Diencephalon (tissue), 1 donor: ENCODE data around the gene CAVIN1. TPM values are rescaled to one million over a fixed set of nuclear protein-coding genes. Genes with fewer than 3 reads are reported as not detected.

Experiments used
- small RNA-seq: library from RNA; depleted of rRNA; stranded (forward); fragments of <200 nt; gene quantifications from one replicate; pipeline ENCODE3, GENCODE V24; 2014
- total RNA-seq: library from RNA; depleted of rRNA; stranded (reverse); fragments of >200 nt; gene quantifications from one replicate; pipeline ENCODE4 v1.2.3, GENCODE V29; 2014

CAVIN1 gene
- total RNA-seq, result 10.6 TPM

DNA sequence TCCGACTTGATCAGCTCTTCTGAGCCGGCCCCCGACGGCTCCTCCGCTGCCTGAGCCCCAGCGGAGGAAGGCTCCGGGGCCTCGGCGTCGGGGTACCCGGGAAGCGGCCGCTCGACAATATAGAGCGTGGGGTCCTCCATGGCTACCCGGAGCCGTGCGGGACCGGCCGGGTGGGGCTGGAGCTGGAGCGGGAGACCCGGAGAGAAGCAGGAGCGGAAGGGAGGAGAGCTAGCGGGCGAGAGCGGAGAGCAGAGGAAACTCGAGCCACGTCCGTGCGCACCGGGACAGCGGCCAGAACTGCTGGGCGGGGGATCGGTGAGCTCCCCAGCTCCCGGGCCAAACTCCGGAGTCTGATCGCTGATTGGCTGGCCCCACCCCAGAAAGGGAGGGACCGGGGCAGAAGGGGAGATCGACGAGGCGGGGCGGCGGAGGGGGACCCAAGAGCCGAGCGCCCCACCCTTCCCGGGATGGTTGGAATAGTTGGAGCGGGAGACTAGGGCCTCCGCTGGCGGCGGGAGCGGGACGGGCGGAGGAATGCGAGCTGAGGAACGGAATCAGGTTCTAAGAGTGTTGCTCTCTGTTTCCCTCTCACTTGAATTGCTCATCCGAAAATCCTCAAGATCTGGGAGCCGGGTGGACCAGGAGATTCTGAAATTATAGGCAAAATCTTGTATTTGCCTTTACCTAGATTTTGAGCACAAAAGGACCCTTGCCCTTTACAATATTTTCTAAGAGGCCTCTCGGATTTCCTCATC is at the start of gene CAVIN1:
TSS of gene CAVIN1 (minus strand) at position 299 of the 755 bp plus-strand sequence. CDS start at position 140, 159 bp downstream.

DNA sequence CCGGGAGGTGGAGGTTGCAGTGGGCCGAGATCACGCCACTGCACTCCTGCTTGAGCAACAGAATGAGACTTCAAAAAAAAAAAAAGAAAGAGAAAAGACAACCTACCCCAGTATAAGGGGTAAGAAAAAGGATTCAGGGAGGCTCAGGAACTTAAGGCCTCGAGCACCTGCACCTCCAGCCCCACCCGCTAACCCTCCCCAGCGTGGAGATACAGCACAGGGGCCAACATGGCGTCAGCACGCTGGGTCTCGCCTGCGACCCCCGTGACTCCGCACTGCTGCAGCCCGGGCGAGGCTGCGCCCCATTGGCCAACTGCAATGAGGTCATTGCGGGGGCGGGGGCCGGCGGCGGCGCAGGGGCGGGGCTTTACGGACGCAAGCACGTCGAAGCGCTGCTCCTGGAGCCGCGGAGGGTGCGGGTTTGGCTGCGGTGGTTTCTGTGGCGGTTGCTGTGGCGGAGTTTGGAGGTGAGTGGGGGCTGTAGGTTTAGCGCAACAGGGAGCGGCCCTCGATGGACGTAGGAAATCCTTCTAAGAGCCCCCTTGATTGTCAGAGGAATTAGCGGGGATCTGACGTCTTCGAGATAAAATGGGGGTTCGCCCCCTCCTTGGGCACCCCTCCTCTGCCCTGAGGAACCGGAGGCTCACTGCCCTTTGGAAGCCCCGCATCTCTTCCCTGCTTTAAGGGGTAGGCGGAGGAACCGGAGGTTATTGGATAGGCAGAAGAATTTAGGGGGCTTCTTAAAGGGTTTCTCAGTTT is 35.6 kb upstream of the CAVIN1 start, which contains the start of gene ATP6V0A1:
TSS of gene ATP6V0A1 (plus strand) at position 382 of the 759 bp plus-strand sequence. CDS start 2,017 bp downstream, outside the sequence.

GRCh38 chr17:42388381-42389134 is 34.5 kb downstream of the CAVIN1 start, which contains the start of gene STAT3:
TSS of gene STAT3 (minus strand) at chr17:42388442. CDS start at chr17:42348516, 39,926 bp downstream.

Small RNA genes within 50 kb of the gene (small RNA-seq; reads per million reads assigned to genes)
- gene RNU7-97P, result not detected

Other genes with a start within 250 kb of the CAVIN1 start
- 1.8 TPM for gene KCNH4, start 242.1 kb downstream of the CAVIN1 start, total RNA-seq
- gene HCRT, start 237.8 kb downstream of the CAVIN1 start, total RNA-seq, result 1.6 TPM
- gene GHDC, start 228.8 kb downstream of the CAVIN1 start, total RNA-seq, result 5.1 TPM
- 26.3 TPM for gene STAT5B, start 146.9 kb downstream of the CAVIN1 start, total RNA-seq
- 3.7 TPM for gene STAT5A, start 134.8 kb downstream of the CAVIN1 start, total RNA-seq
- gene STAT3, start 34.8 kb downstream of the CAVIN1 start, total RNA-seq, result 59.3 TPM
- gene ATP6V0A1, start 35.6 kb upstream of the CAVIN1 start, total RNA-seq, result 360 TPM
- 11.1 TPM for gene NAGLU, start 113.0 kb upstream of the CAVIN1 start, total RNA-seq
- gene HSD17B1, start 129.7 kb upstream of the CAVIN1 start, total RNA-seq, result 0.92 TPM
- gene COASY, start 138.9 kb upstream of the CAVIN1 start, total RNA-seq, result 6.7 TPM
- gene MLX, start 143.8 kb upstream of the CAVIN1 start, total RNA-seq, result 30.0 TPM
- gene PSMC3IP, start 154.5 kb upstream of the CAVIN1 start, total RNA-seq, result 6.9 TPM
- 49.6 TPM for gene RETREG3, start 186.1 kb upstream of the CAVIN1 start, total RNA-seq
- 24.9 TPM for gene TUBG1, start 186.4 kb upstream of the CAVIN1 start, total RNA-seq
- 16.6 TPM for gene TUBG2, start 236.0 kb upstream of the CAVIN1 start, total RNA-seq